Endothelial cell of umbilical vein (primary cell): ENCODE measurements around the gene ZNF304.

Experiments used
- EZH2 ChIP-seq: IDR thresholded peaks from 2 replicates; pipeline ENCODE4 v1.6.1; 2012; ENCODE audit warnings: borderline replicate concordance, low read depth, mild to moderate bottlenecking, moderate library complexity, low read length, inconsistent platforms; ENCODE audit not compliant: severe bottlenecking
- FOS ChIP-seq: IDR thresholded peaks from 2 replicates; pipeline ENCODE4 v1.6.1; 2011; ENCODE audit warnings: mild to moderate bottlenecking, low read length, moderate library complexity, borderline replicate concordance; ENCODE audit not compliant: insufficient read depth
- GATA2 ChIP-seq: IDR thresholded peaks from 2 replicates; pipeline ENCODE4 v1.7.0; 2011; ENCODE audit warnings: low read depth, mild to moderate bottlenecking, moderate library complexity, mixed read lengths, low read length; ENCODE audit not compliant: insufficient read length, insufficient read depth
- JUN ChIP-seq: IDR thresholded peaks from 2 replicates; pipeline ENCODE4 v1.6.1; 2011; ENCODE audit warnings: borderline replicate concordance, low read depth; ENCODE audit not compliant: insufficient read length, insufficient read depth
- MAX ChIP-seq: IDR thresholded peaks from 2 replicates; pipeline ENCODE4 v1.6.1; 2011; ENCODE audit not compliant: insufficient read depth, insufficient read length
- MYC ChIP-seq: IDR thresholded peaks from one replicate; pipeline ENCODE4 v1.6.1; 2011; ENCODE audit warnings: mild to moderate bottlenecking, low read depth, low read length
- POLR2A ChIP-seq: IDR thresholded peaks from 2 replicates; pipeline ENCODE4 v1.6.1; 2012; ENCODE audit warnings: low read depth, mild to moderate bottlenecking, control low read depth, low read length
- POLR2AphosphoS5 ChIP-seq: IDR thresholded peaks from 2 replicates; pipeline ENCODE4 v1.6.1; 2012; ENCODE audit warnings: low read depth, mild to moderate bottlenecking, control low read depth, low read length, moderate library complexity; ENCODE audit not compliant: insufficient read depth
- TF ChIP-seq, protein P1 (sequence below), 2 donors: IDR thresholded peaks; 1 replicate in 1 of 2; 2 replicates in 1 of 2; pipeline ENCODE4 v1.5.1; 2011; ENCODE audit warnings: low read length in 2 of 2, mild to moderate bottlenecking in 2 of 2, moderate library complexity in 2 of 2, control low read depth in 1 of 2, inconsistent platforms in 1 of 2, low read depth in 1 of 2; ENCODE audit not compliant: insufficient read depth in 1 of 2; ENCODE audit errors: extremely low read depth in 1 of 2

DNA sequence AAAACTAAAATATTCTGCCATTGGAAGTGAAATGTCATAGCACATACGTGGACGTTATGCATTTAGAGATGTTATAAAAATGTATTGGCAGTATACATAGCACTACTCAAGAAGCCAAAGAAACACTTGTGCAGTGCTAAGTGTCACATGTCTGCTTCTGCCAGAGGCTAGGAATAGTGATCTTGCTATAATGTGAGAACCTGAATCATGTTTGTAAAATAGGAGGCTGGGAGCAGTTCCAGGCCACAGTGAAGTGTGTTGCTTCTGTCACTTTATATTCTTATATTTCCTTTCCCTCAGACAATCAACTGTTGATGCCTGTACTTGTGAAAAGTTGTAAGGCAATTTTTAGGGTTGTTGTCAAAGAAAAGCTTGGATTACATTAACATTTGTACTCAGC, 15.7 kb downstream of the ZNF304 start:
- TF ChIP-seq, protein P1, sequence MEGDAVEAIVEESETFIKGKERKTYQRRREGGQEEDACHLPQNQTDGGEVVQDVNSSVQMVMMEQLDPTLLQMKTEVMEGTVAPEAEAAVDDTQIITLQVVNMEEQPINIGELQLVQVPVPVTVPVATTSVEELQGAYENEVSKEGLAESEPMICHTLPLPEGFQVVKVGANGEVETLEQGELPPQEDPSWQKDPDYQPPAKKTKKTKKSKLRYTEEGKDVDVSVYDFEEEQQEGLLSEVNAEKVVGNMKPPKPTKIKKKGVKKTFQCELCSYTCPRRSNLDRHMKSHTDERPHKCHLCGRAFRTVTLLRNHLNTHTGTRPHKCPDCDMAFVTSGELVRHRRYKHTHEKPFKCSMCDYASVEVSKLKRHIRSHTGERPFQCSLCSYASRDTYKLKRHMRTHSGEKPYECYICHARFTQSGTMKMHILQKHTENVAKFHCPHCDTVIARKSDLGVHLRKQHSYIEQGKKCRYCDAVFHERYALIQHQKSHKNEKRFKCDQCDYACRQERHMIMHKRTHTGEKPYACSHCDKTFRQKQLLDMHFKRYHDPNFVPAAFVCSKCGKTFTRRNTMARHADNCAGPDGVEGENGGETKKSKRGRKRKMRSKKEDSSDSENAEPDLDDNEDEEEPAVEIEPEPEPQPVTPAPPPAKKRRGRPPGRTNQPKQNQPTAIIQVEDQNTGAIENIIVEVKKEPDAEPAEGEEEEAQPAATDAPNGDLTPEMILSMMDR (IDR thresholded peaks at IDR 0.05; ENCODE audit: extremely low read depth in 1 of 2, insufficient read depth in 1 of 2, low read depth in 1 of 2, low read length in 2 of 2): no peak
- no peak for TF ChIP-seq POLR2A
- no peak for TF ChIP-seq EZH2
- TF ChIP-seq POLR2AphosphoS5: no peak
- no peak for TF ChIP-seq MAX
- TF ChIP-seq FOS: no peak
- TF ChIP-seq GATA2: no peak
- no peak for TF ChIP-seq MYC
- no peak for TF ChIP-seq JUN
